Fibroblast of mammary gland (primary cell): ENCODE results near the gene SKAP2.
A peak's percentile ranks its signal among the peaks of the same experiment; 100 is the strongest.

Experiments
- DNase-seq: peaks from one replicate; pipeline ENCODE4 v3.0.0-alpha.2; 2010; ENCODE audit warnings: low read depth
- H3K4me3 ChIP-seq: 2 replicates; pipeline ENCODE4 v1.5.1; 2011; ENCODE audit warnings: low read depth, mild to moderate bottlenecking, low read length, moderate library complexity; ENCODE audit not compliant: control insufficient read depth
- CTCF ChIP-seq: conservative IDR thresholded peaks from 2 replicates; pipeline ENCODE4 v1.5.1; 2011; ENCODE audit warnings: low read depth, low read length, inconsistent platforms; ENCODE audit not compliant: control insufficient read depth, insufficient read depth

SKAP2 gene

GRCh38 chr7:26696161-26696560 lies 168.2 kb downstream of the SKAP2 start:
- no peak for DNase-seq
- TF ChIP-seq CTCF, result no peak
- no peak overlapping the region for H3K4me3 ChIP-seq

- TF ChIP-seq CTCF, result no peak
These were observed 169.7 kb downstream of the SKAP2 start for GRCh38 chr7:26694713-26695112.

GRCh38 chr7:26694141-26694540 lies 170.2 kb downstream of the SKAP2 start:
- TF ChIP-seq CTCF, result no peak
- DNase-seq, result peak; percentile 8

More at GRCh38 chr7:26694713-26695112, 169.7 kb downstream of the SKAP2 start:
- no peak for DNase-seq
- no peak overlapping the region for H3K4me3 ChIP-seq

GRCh38 chr7:26691886-26692285 lies 172.5 kb downstream of the SKAP2 start:
- no peak for DNase-seq
- no peak overlapping the region for H3K4me3 ChIP-seq
- TF ChIP-seq CTCF, result no peak

More at GRCh38 chr7:26694141-26694540, 170.2 kb downstream of the SKAP2 start:
- no peak overlapping the region for H3K4me3 ChIP-seq

- no peak overlapping the region for H3K4me3 ChIP-seq
- no peak for DNase-seq
- no peak for TF ChIP-seq CTCF
These were observed 173.0 kb downstream of the SKAP2 start for GRCh38 chr7:26691406-26691805.

GRCh38 chr7:26690135-26690805 lies 174.1 kb downstream of the SKAP2 start:
- no peak for TF ChIP-seq CTCF
- H3K4me3 ChIP-seq, result no peak overlapping the region

More at GRCh38 chr7:26690135-26690805, 174.1 kb downstream of the SKAP2 start:
- DNase-seq, result peak; percentile 12
